ENCODE measurements around the gene STAC3.

DNA sequence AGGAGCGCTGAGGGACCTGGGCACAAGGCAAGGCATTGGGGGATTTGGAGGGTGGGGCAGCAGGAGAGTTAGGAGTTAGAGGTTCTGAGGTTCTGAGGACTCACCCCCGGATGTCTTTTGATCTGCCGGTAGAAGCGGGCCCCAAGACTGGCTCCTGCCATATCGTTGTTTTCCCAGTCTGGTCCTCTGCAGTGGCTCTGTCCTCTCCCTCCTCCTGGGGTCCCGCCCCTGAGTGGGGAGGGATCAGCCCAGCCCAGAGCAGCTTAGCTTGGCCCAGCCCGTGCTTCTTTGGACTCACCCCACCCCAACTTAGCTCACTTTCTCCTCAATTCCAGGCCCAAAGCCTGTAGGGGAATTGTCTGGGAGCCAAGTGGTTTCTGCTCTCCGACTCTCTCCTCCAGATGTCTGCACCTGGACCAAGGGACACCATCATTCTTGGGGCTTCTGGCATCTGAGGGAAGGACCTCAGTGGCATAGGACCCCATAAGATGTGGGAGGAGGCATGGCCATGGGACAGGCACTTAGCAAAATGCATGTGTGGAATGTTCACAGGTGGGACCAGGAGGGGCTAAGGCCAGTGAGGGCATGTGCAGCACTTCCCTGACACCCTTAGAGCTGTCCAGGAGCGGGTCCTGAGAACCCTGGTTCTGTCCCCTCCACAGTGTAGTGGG, 13.9 kb downstream of the STAC3 start:
- TF ChIP-seq, protein P1, sequence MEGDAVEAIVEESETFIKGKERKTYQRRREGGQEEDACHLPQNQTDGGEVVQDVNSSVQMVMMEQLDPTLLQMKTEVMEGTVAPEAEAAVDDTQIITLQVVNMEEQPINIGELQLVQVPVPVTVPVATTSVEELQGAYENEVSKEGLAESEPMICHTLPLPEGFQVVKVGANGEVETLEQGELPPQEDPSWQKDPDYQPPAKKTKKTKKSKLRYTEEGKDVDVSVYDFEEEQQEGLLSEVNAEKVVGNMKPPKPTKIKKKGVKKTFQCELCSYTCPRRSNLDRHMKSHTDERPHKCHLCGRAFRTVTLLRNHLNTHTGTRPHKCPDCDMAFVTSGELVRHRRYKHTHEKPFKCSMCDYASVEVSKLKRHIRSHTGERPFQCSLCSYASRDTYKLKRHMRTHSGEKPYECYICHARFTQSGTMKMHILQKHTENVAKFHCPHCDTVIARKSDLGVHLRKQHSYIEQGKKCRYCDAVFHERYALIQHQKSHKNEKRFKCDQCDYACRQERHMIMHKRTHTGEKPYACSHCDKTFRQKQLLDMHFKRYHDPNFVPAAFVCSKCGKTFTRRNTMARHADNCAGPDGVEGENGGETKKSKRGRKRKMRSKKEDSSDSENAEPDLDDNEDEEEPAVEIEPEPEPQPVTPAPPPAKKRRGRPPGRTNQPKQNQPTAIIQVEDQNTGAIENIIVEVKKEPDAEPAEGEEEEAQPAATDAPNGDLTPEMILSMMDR (IDR thresholded peaks at IDR 0.05; ENCODE audit: borderline replicate concordance, extremely low read depth, low read length, poor library complexity, severe bottlenecking), result no peak
- no peak for TF ChIP-seq EZH2 (IDR thresholded peaks at IDR 0.05; ENCODE audit: borderline replicate concordance, low read depth, low read length, severe bottlenecking)
